Measurements from ENCODE around the gene RITA1.
A peak's percentile ranks its signal among the peaks of the same experiment; 100 is the strongest.

Gene RITA1

GRCh38 chr12:113239288-113239771, 53.8 kb downstream of the RITA1 start:
- no peak for TF ChIP-seq CTCF (IDR thresholded peaks at IDR 0.05; ENCODE audit: control extremely low read depth, extremely low read depth, low read depth, missing control alignments)
- ChIA-PET POLR2A (interaction anchor here (0.6 kb wide), 1 partner anchor 33 kb away, joined by 6 read pairs; no protein-coding TSS in a partner anchor), CTCF (interaction anchor here (1.1 to 2.3 kb wide), 3 partner anchors 9 to 19 kb away, joined by 3 to 9 read pairs (median 3); partner anchors contain the start of gene TPCN1)
- no peak for DNase-seq (ENCODE audit: extremely low spot score)

GRCh38 chr12:113239811-113240331, 54.4 kb downstream of the RITA1 start:
- ChIA-PET CTCF (interaction anchor here (1.1 to 2.3 kb wide), 3 partner anchors 10 to 19 kb away, joined by 3 to 9 read pairs (median 3); partner anchors contain the start of gene TPCN1), POLR2A (interaction anchor here (0.6 to 0.7 kb wide), 3 partner anchors 27 to 36 kb away, joined by 3 to 6 read pairs (median 3); no protein-coding TSS in a partner anchor)
- no peak for TF ChIP-seq CTCF (IDR thresholded peaks at IDR 0.05; ENCODE audit: control extremely low read depth, extremely low read depth, low read depth, missing control alignments)
- DNase-seq (ENCODE audit: extremely low spot score), result no peak

- CTCF ChIA-PET, result interaction anchor here (1.1 to 2.3 kb wide), 3 partner anchors 10 to 20 kb away, joined by 3 to 9 read pairs (median 3); partner anchors contain the start of gene TPCN1
- DNase-seq (ENCODE audit: extremely low spot score), result peak; percentile 52
These were observed 54.9 kb downstream of the RITA1 start for GRCh38 chr12:113240395-113240794.

GRCh38 chr12:113241191-113242025, 55.9 kb downstream of the RITA1 start:
- CTCF ChIA-PET, result no interaction called here
- no peak for TF ChIP-seq CTCF (IDR thresholded peaks at IDR 0.05; ENCODE audit: control extremely low read depth, extremely low read depth, low read depth, missing control alignments)
- POLR2A ChIA-PET, result no interaction called here
- no peak for DNase-seq (ENCODE audit: extremely low spot score)

More at GRCh38 chr12:113240395-113240794, 54.9 kb downstream of the RITA1 start:
- POLR2A ChIA-PET, result interaction anchor here (0.7 kb wide), 2 partner anchors 27 to 37 kb away, joined by 3 read pairs; no protein-coding TSS in a partner anchor
- TF ChIP-seq CTCF (IDR thresholded peaks at IDR 0.05; ENCODE audit: control extremely low read depth, extremely low read depth, low read depth, missing control alignments), result no peak
